Suprapubic skin (tissue), 4 donors: Measurements from ENCODE around the gene HILPDA.

Experiments
- POLR2A ChIP-seq, 2 donors: fragments of 450-650 bp; IDR thresholded peaks; one replicate each; pipeline ENCODE4 v1.6.1; 2017; ENCODE audit warnings: antibody characterized with exemption in 2 of 2, mild to moderate bottlenecking in 2 of 2, moderate library complexity in 2 of 2
- POLR2AphosphoS5 ChIP-seq, 3 donors: sonication (generic); formaldehyde crosslinking; IDR thresholded peaks; one replicate each; pipeline ENCODE4 v1.6.1; 2017; ENCODE audit warnings: antibody characterized with exemption in 3 of 3
- TF ChIP-seq, protein P1 (sequence below), 2 donors: fragments of 200-600 bp in 1 of 2; fragments of 450-650 bp in 1 of 2; sonication (generic) in 1 of 2; IDR thresholded peaks; one replicate each; pipeline ENCODE4 v1.5.1; 2016 to 2019; ENCODE audit warnings: antibody characterized with exemption in 2 of 2, mild to moderate bottlenecking in 1 of 2, moderate library complexity in 1 of 2

- TF ChIP-seq POLR2A (IDR thresholded peaks at IDR 0.05), result peak; percentile 15 to 75
- TF ChIP-seq, protein P1, sequence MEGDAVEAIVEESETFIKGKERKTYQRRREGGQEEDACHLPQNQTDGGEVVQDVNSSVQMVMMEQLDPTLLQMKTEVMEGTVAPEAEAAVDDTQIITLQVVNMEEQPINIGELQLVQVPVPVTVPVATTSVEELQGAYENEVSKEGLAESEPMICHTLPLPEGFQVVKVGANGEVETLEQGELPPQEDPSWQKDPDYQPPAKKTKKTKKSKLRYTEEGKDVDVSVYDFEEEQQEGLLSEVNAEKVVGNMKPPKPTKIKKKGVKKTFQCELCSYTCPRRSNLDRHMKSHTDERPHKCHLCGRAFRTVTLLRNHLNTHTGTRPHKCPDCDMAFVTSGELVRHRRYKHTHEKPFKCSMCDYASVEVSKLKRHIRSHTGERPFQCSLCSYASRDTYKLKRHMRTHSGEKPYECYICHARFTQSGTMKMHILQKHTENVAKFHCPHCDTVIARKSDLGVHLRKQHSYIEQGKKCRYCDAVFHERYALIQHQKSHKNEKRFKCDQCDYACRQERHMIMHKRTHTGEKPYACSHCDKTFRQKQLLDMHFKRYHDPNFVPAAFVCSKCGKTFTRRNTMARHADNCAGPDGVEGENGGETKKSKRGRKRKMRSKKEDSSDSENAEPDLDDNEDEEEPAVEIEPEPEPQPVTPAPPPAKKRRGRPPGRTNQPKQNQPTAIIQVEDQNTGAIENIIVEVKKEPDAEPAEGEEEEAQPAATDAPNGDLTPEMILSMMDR (IDR thresholded peaks at IDR 0.05), result no peak
- TF ChIP-seq POLR2AphosphoS5 (IDR thresholded peaks at IDR 0.05), result peak in 2 of 3 donors; percentile 71 to 79
Observed at GRCh38 chr7:128455543-128456254, at the start of gene HILPDA.
